Measurements from ENCODE around the gene FAM241B. TPM values are rescaled to one million over a fixed set of nuclear protein-coding genes. Genes with fewer than 3 reads are reported as not detected.

The FAM241B gene
- total and polyA plus RNA-seq, 10 donors: 0.77 to 3.2 (median 1.8) TPM

DNA sequence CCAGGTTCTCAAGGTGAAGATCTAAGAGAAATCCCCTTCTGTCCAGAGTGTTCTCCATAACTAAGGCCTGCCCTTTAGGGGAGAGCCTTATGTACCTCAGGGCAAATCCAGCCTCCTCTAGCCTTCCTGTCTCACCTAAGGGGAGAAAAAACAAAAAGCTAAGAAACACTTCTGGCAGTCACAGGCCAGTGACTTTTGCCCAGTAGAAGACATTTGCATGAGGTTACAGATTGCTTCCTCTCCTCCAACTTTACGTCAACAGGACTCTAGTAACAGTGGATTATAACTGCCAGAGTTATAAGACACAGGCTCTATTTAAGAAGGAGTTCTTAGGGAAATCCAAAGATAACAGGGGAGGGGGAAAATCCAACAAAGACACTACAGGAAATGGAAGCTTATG lies 15.9 kb upstream of the FAM241B start:
- H3K9me3 ChIP-seq: peaks cover 0 to 20% (median 16%) of the 10 kb centered on the region in 8 donors
- no peak for DNase-seq
- intact Hi-C loops (cut with DNase I; ENCODE audit: low total_unique reads): no loop called here
- peaks cover 0 to 15% (median 0%) of the 10 kb centered on the region in 7 donors for H3K27me3 ChIP-seq (replicated peaks in 1 of 7)
- H3K27ac ChIP-seq: no peak overlapping the region
- no peaks in the 10 kb centered on the region for H3K36me3 ChIP-seq
- H3K4me1 ChIP-seq: no peaks in the 10 kb centered on the region
- WGBS, 5 donors: 64 to 86% (median 77%) methylated on average over 1 of the region's 1 CpG
- H3K4me3 ChIP-seq: no peak overlapping the region
- TF ChIP-seq POLR2AphosphoS5 (IDR thresholded peaks at IDR 0.05) (no peak), POLR2A (IDR thresholded peaks at IDR 0.05) (no peak)
- TF ChIP-seq, protein P1, sequence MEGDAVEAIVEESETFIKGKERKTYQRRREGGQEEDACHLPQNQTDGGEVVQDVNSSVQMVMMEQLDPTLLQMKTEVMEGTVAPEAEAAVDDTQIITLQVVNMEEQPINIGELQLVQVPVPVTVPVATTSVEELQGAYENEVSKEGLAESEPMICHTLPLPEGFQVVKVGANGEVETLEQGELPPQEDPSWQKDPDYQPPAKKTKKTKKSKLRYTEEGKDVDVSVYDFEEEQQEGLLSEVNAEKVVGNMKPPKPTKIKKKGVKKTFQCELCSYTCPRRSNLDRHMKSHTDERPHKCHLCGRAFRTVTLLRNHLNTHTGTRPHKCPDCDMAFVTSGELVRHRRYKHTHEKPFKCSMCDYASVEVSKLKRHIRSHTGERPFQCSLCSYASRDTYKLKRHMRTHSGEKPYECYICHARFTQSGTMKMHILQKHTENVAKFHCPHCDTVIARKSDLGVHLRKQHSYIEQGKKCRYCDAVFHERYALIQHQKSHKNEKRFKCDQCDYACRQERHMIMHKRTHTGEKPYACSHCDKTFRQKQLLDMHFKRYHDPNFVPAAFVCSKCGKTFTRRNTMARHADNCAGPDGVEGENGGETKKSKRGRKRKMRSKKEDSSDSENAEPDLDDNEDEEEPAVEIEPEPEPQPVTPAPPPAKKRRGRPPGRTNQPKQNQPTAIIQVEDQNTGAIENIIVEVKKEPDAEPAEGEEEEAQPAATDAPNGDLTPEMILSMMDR (IDR thresholded peaks at IDR 0.05 in 8 of 11, conservative IDR thresholded peaks at IDR 0.05 in 3 of 11): no peak

DNA sequence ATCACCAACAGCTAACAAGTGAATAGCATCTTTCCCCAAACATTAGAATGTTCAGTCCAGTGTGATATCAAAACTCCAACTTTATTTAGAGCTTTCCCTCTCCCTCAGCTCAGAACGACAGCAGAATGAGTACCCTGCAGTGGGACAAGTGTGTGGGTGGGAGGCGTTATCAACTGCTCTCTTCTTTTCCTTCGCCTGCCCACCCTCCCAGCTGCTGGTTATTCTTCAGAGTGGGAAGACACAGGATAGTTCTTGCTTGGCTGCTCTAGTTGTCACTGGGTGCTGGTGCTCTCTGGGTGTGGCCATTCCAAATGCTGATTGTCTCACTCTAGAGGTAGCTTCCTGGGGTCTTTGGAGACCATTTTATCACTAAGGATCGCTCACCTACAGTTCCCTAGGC lies 13.7 kb upstream of the FAM241B start:
- Histone ChIP-seq H3K36me3 (no peaks in the 10 kb centered on the region), H3K4me1 (no peaks in the 10 kb centered on the region), H3K4me3 (no peak overlapping the region), H3K27me3 (replicated peaks in 1 of 7) (peaks cover 0 to 29% (median 0%) of the 10 kb centered on the region in 7 donors), H3K9me3 (no peaks in the 10 kb centered on the region), H3K27ac (no peak overlapping the region)
- no peak for TF ChIP-seq POLR2A (IDR thresholded peaks at IDR 0.05)
- no peak for TF ChIP-seq POLR2AphosphoS5 (IDR thresholded peaks at IDR 0.05)
- TF ChIP-seq, protein P1 (IDR thresholded peaks at IDR 0.05 in 8 of 11, conservative IDR thresholded peaks at IDR 0.05 in 3 of 11): no peak
- WGBS, 5 donors: 69 to 88% (median 75%) methylated on average over 4 of the region's 4 CpGs
- DNase-seq: no peak
- intact Hi-C loops (cut with DNase I; ENCODE audit: low total_unique reads): no loop called here

DNA sequence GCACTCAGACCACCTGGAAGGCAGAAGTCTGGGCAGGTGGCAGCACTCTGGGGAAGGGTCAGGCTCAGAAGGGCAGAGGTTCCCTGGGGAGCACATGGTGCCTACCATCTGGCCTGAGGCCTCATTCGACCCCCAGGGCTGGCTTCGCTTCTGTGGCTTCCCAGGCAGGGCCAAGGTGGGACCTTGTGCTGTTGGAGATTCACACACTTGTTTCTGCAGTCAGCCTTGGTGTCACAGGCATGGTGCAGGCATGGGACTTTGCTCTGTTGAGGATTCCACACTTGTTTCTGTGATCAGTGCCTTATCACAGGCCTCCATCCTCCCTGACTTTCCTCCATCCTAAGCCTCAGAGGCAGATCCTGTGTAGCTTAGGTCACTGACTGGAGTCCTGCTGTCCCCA lies 11.3 kb upstream of the FAM241B start:
- Histone ChIP-seq H3K27me3 (replicated peaks in 1 of 7) (peaks cover 0 to 31% (median 0%) of the 10 kb centered on the region in 7 donors), H3K9me3 (peaks cover 0 to 8% (median 3%) of the 10 kb centered on the region in 8 donors), H3K4me3 (no peak overlapping the region), H3K27ac (no peak overlapping the region), H3K36me3 (no peaks in the 10 kb centered on the region), H3K4me1 (no peaks in the 10 kb centered on the region)
- TF ChIP-seq POLR2AphosphoS5 (IDR thresholded peaks at IDR 0.05): no peak
- TF ChIP-seq, protein P1 (IDR thresholded peaks at IDR 0.05 in 8 of 11, conservative IDR thresholded peaks at IDR 0.05 in 3 of 11): no peak
- TF ChIP-seq POLR2A (IDR thresholded peaks at IDR 0.05): no peak
- 65 to 77% (median 69%) methylated on average over 2 of the region's 2 CpGs; no CpG with 5 or more reads in 1 of the 5 donors for WGBS, 5 donors
- DNase-seq: no peak
- intact Hi-C loops (cut with DNase I; ENCODE audit: low total_unique reads): no loop called here

DNA sequence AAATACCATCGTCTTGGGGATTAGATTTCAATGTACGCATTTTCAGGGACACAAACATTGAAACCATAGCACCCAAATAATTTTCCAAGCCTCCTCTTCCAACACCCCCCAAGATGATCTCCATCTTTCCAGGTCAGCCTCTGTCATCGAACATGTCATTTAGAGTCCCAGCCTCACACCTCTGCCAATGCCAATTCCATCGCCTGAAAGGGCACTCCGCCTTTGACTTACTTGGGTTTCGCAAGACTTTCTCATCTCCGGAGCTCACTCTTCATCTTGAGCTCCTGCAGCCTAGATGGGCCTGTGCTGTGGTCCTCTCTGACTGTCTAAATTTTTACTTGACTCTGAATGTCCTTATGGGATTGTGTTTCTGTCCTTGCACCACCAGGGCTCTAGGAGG lies 10.4 kb upstream of the FAM241B start:
- WGBS, 5 donors: 83 to 92% (median 88%) methylated on average over 7 of the region's 7 CpGs
- H3K4me3 ChIP-seq: no peak overlapping the region

More for the DNA sequence above, 10.4 kb upstream of the FAM241B start:
- Histone ChIP-seq H3K4me1 (no peaks in the 10 kb centered on the region), H3K27me3 (replicated peaks in 1 of 7) (peaks cover 0 to 31% (median 0%) of the 10 kb centered on the region in 7 donors), H3K9me3 (peaks cover 0 to 15% (median 10%) of the 10 kb centered on the region in 8 donors), H3K36me3 (no peaks in the 10 kb centered on the region), H3K27ac (no peak overlapping the region)
- DNase-seq: no peak
- TF ChIP-seq, protein P1 (IDR thresholded peaks at IDR 0.05 in 8 of 11, conservative IDR thresholded peaks at IDR 0.05 in 3 of 11): no peak
- TF ChIP-seq POLR2AphosphoS5 (IDR thresholded peaks at IDR 0.05): no peak
- TF ChIP-seq POLR2A (IDR thresholded peaks at IDR 0.05): no peak
- intact Hi-C loops (cut with DNase I; ENCODE audit: low total_unique reads): no loop called here

Measured in spleen (tissue), 11 donors.